ENCODE data around the gene ESR1.

DNA sequence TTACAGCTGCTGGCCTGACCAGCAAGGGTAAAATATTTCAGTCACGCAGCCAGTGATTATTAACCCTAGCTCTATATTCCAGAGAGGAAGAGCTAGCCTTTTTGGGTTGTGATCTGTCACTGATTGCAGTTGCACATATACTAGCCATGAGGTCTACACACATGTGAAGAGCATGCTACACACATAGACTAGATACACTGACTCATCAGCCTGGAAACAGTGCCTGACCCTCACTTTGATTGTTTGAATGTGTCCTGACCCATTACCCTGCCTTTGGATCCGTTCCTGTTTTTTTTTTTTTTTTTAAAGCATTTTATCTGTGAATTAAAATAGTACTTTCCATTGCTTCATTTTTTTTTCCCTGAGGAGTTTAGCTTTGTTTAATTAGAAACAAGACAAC, 50.8 kb downstream of the ESR1 start:
- TF ChIP-seq YY1 (IDR thresholded peaks at IDR 0.05; ENCODE audit: borderline replicate concordance in 1 of 3, control insufficient read depth in 1 of 3, extremely low read depth in 1 of 3, insufficient read depth in 3 of 3, insufficient read length in 1 of 3, insufficient replicate concordance in 2 of 3, low read depth in 1 of 3, low read length in 2 of 3) (no peak), DPF2 (IDR thresholded peaks at IDR 0.05) (no peak), NCOR1 (IDR thresholded peaks at IDR 0.05) (no peak), TGIF2 (CRISPR knock-in tag; IDR thresholded peaks at IDR 0.05) (no peak), ZBTB1 (CRISPR knock-in tag; IDR thresholded peaks at IDR 0.05; ENCODE audit: borderline replicate concordance, low read depth) (no peak), CHD4 (IDR thresholded peaks at IDR 0.05; ENCODE audit: insufficient read depth, insufficient replicate concordance, low read depth, low read length, poor library complexity, severe bottlenecking) (no peak), TEAD1 (CRISPR knock-in tag; IDR thresholded peaks at IDR 0.05) (no peak), SUPT5H (IDR thresholded peaks at IDR 0.05) (no peak), RB1 (IDR thresholded peaks at IDR 0.05; ENCODE audit: low read depth) (no peak), EZH2 (IDR thresholded peaks at IDR 0.05; ENCODE audit: borderline replicate concordance, low read depth, low read length) (no peak), MYBL2 (IDR thresholded peaks at IDR 0.05; ENCODE audit: low read depth) (no peak), MYBL2 (CRISPR knock-in tag; IDR thresholded peaks at IDR 0.05; ENCODE audit: borderline replicate concordance) (no peak), KAT2B (IDR thresholded peaks at IDR 0.05; ENCODE audit: low read depth, low read length) (no peak)
- TF ChIP-seq, protein P1, sequence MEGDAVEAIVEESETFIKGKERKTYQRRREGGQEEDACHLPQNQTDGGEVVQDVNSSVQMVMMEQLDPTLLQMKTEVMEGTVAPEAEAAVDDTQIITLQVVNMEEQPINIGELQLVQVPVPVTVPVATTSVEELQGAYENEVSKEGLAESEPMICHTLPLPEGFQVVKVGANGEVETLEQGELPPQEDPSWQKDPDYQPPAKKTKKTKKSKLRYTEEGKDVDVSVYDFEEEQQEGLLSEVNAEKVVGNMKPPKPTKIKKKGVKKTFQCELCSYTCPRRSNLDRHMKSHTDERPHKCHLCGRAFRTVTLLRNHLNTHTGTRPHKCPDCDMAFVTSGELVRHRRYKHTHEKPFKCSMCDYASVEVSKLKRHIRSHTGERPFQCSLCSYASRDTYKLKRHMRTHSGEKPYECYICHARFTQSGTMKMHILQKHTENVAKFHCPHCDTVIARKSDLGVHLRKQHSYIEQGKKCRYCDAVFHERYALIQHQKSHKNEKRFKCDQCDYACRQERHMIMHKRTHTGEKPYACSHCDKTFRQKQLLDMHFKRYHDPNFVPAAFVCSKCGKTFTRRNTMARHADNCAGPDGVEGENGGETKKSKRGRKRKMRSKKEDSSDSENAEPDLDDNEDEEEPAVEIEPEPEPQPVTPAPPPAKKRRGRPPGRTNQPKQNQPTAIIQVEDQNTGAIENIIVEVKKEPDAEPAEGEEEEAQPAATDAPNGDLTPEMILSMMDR (IDR thresholded peaks at IDR 0.05 in 2 of 3, conservative IDR thresholded peaks at IDR 0.05 in 1 of 3; ENCODE audit: insufficient read depth in 2 of 3, low read depth in 1 of 3, low read length in 3 of 3) = no peak
